H1 (cell line): Measurements from ENCODE around the gene RBM5. TPM values are rescaled to one million over a fixed set of nuclear protein-coding genes. Genes with fewer than 3 reads are reported as not detected.

Experiments
- CTCF ChIA-PET: fragments of 300-600 bp; sonication (Branson Sonifier 250); formaldehyde crosslinking; loops from one replicate; lab custom pipeline; 2021; ENCODE audit not compliant: partially characterized antibody; lab: Charles Lee
- POLR2A ChIA-PET: fragments of 300-600 bp; sonication (Branson Sonifier 250); formaldehyde crosslinking; loops from one replicate; lab custom pipeline; 2021; ENCODE audit warnings: inconsistent platforms; ENCODE audit not compliant: partially characterized antibody; lab: Charles Lee
- DNase-seq, 2 experiments: peaks; one replicate each; pipeline versions ENCODE4 v3.0.0 to v3.0.0-alpha.2; 2010 to 2022; ENCODE audit warnings: low spot score in 2 of 2, low read depth in 1 of 2, mixed read lengths in 1 of 2
- FAIRE-seq: peaks from 2 replicates; lab custom pipeline; 2011; peaks lifted over from hg19 to GRCh38; lab: Jason Lieb, UNC
- H2AFZ ChIP-seq: 2 replicates; pipeline ENCODE4 v1.8.1; 2012; ENCODE audit warnings: low read length, inconsistent platforms
- H2AK5ac ChIP-seq: 2 replicates; pipeline ENCODE4 v1.6.1; 2013; ENCODE audit warnings: low read depth, low read length
- H2BK120ac ChIP-seq: replicated peaks from 2 replicates; pipeline ENCODE3; 2013; ENCODE audit warnings: low read depth, low read length, inconsistent platforms
- H2BK12ac ChIP-seq: 2 replicates; pipeline ENCODE4 v1.6.1; 2013; ENCODE audit warnings: low read depth, low read length
- H2BK15ac ChIP-seq: 2 replicates; pipeline ENCODE4 v1.6.1; 2013; ENCODE audit warnings: low read length
- H2BK20ac ChIP-seq: 2 replicates; pipeline ENCODE4 v1.6.1; 2013; ENCODE audit warnings: low read length
- H2BK5ac ChIP-seq: 2 replicates; pipeline ENCODE4 v1.6.1; 2013; ENCODE audit warnings: low read depth, low read length
- H3K14ac ChIP-seq: 2 replicates; pipeline ENCODE4 v1.6.1; 2013; ENCODE audit warnings: inconsistent platforms; ENCODE audit not compliant: insufficient read length
- H3K18ac ChIP-seq: 2 replicates; pipeline ENCODE4 v1.6.1; 2013; ENCODE audit warnings: low read length; ENCODE audit errors: extremely low read depth
- H3K23ac ChIP-seq: 2 replicates; pipeline ENCODE4 v1.6.1; 2013; ENCODE audit warnings: inconsistent platforms; ENCODE audit not compliant: insufficient read length
- H3K23me2 ChIP-seq: 2 replicates; pipeline ENCODE4 v1.6.1; 2013; ENCODE audit warnings: low read depth, low read length
- H3K27ac ChIP-seq: 2 replicates; pipeline ENCODE4 v1.6.1; 2011; ENCODE audit warnings: low read depth, low read length, inconsistent platforms
- H3K27me3 ChIP-seq, 4 experiments: replicated peaks in 1 of 4; 1 replicate in 1 of 4; 2 replicates in 3 of 4; pipeline versions ENCODE4 v1.6.1 to v1.8.1; 2011 to 2013; ENCODE audit warnings: low read length in 3 of 4, mild to moderate bottlenecking in 3 of 4, inconsistent platforms in 2 of 4, mixed read lengths in 2 of 4, moderate library complexity in 1 of 4; ENCODE audit not compliant: control insufficient read depth in 3 of 4, insufficient read depth in 3 of 4; ENCODE audit errors: extremely low read depth in 1 of 4
- H3K36me3 ChIP-seq, 4 experiments: 2 replicates each; pipeline versions ENCODE4 v1.6.1 to v1.8.1; 2011 to 2013; ENCODE audit warnings: mild to moderate bottlenecking in 4 of 4, low read length in 3 of 4, moderate library complexity in 2 of 4, control low read depth in 1 of 4, inconsistent platforms in 1 of 4; ENCODE audit not compliant: insufficient read depth in 4 of 4, control insufficient read depth in 2 of 4
- H3K4ac ChIP-seq: replicated peaks from 2 replicates; pipeline ENCODE3; 2013; ENCODE audit warnings: low read length, low read depth, mixed read lengths, inconsistent platforms; ENCODE audit not compliant: insufficient read length
- H3K4me1 ChIP-seq, 4 experiments: replicated peaks in 1 of 4; 1 replicate in 1 of 4; 2 replicates in 3 of 4; pipeline versions ENCODE4 v1.6.1 to v1.8.1; 2011 to 2013; ENCODE audit warnings: low read length in 3 of 4, inconsistent platforms in 2 of 4, mixed read lengths in 1 of 4; ENCODE audit not compliant: insufficient read depth in 4 of 4, control insufficient read depth in 3 of 4
- H3K4me2 ChIP-seq, 2 experiments: 2 replicates each; pipeline versions ENCODE4 v1.6.1 to v1.8.1; 2011 to 2013; ENCODE audit warnings: low read depth in 2 of 2, low read length in 2 of 2, control low read depth in 1 of 2, inconsistent platforms in 1 of 2, mild to moderate bottlenecking in 1 of 2; ENCODE audit not compliant: insufficient read depth in 1 of 2
- H3K4me3 ChIP-seq, 4 experiments: fragments of 200-600, 300-600 bp in 1 of 4; sonication (generic), shearing (Covaris generic), sonication (Bioruptor Twin) in 1 of 4; 2 replicates each; pipeline versions ENCODE4 v1.5.1 to v1.8.1; 2011 to 2016; ENCODE audit warnings: low read length in 4 of 4, low read depth in 3 of 4, control low read depth in 2 of 4, inconsistent platforms in 2 of 4, mild to moderate bottlenecking in 2 of 4, mixed read lengths in 1 of 4, moderate library complexity in 1 of 4; ENCODE audit not compliant: insufficient read depth in 2 of 4; ENCODE audit errors: extremely low read depth in 1 of 4
- H3K56ac ChIP-seq: replicated peaks from 2 replicates; pipeline ENCODE3; 2013; ENCODE audit warnings: low read depth, mild to moderate bottlenecking, mixed read lengths, low read length, inconsistent platforms; ENCODE audit not compliant: insufficient read length
- H3K79me1 ChIP-seq: 2 replicates; pipeline ENCODE4 v1.6.1; 2013; ENCODE audit warnings: low read depth, low read length, control low read depth
- H3K79me2 ChIP-seq, 2 experiments: 2 replicates each; pipeline versions ENCODE4 v1.6.1 to v1.8.1; 2012 to 2013; ENCODE audit warnings: low read length in 2 of 2, mild to moderate bottlenecking in 2 of 2, inconsistent platforms in 1 of 2; ENCODE audit not compliant: insufficient read depth in 2 of 2, control insufficient read depth in 1 of 2
- H3K9ac ChIP-seq, 4 experiments: replicated peaks in 1 of 4; 1 replicate in 1 of 4; 2 replicates in 3 of 4; pipeline versions ENCODE4 v1.6.1 to v1.8.1; 2011 to 2013; ENCODE audit warnings: low read depth in 3 of 4, low read length in 3 of 4, control low read depth in 2 of 4, mild to moderate bottlenecking in 2 of 4, moderate library complexity in 2 of 4, inconsistent platforms in 1 of 4; ENCODE audit errors: extremely low read depth in 1 of 4
- H3K9me3 ChIP-seq, 2 experiments: 2 replicates each; pipeline versions ENCODE4 v1.6.1 to v1.8.1; 2012 to 2013; ENCODE audit warnings: mild to moderate bottlenecking in 2 of 2, moderate library complexity in 2 of 2, control low read depth in 1 of 2, inconsistent platforms in 1 of 2, low read depth in 1 of 2, low read length in 1 of 2, mixed read lengths in 1 of 2; ENCODE audit not compliant: insufficient read depth in 2 of 2
- H4K20me1 ChIP-seq, 2 experiments: replicated peaks in 1 of 2; 2 replicates each; pipeline versions ENCODE3 to v1.8.1; 2011 to 2013; ENCODE audit warnings: inconsistent platforms in 2 of 2, low read length in 2 of 2, mild to moderate bottlenecking in 1 of 2; ENCODE audit not compliant: insufficient read depth in 2 of 2, control insufficient read depth in 1 of 2
- H4K5ac ChIP-seq: 2 replicates; pipeline ENCODE4 v1.6.1; 2013; ENCODE audit warnings: low read length, low read depth, mixed read lengths, inconsistent platforms; ENCODE audit not compliant: insufficient read length
- H4K8ac ChIP-seq: 2 replicates; pipeline ENCODE4 v1.8.0; 2013; ENCODE audit warnings: mild to moderate bottlenecking, moderate library complexity, low read length, inconsistent platforms; ENCODE audit not compliant: insufficient read depth; ENCODE audit errors: extremely low read depth
- H4K91ac ChIP-seq: replicated peaks from 2 replicates; pipeline ENCODE3; 2013; ENCODE audit warnings: low read length, mixed read lengths, inconsistent platforms; ENCODE audit not compliant: insufficient read length
- BACH1 ChIP-seq: IDR thresholded peaks from 2 replicates; pipeline ENCODE4 v1.6.1; 2012; ENCODE audit warnings: low read length, improper control_type of control experiment
- POLR2A ChIP-seq, 2 experiments: IDR thresholded peaks; 1 replicate in 1 of 2; 2 replicates in 1 of 2; pipeline ENCODE4 v1.6.1; 2011; ENCODE audit warnings: low read depth in 2 of 2, low read length in 2 of 2, mild to moderate bottlenecking in 2 of 2; ENCODE audit errors: control extremely low read depth in 1 of 2
- RAD21 ChIP-seq, 2 experiments: IDR thresholded peaks in 1 of 2; conservative IDR thresholded peaks in 1 of 2; 2 replicates each; pipeline ENCODE4 v1.6.1; 2011; ENCODE audit warnings: low read depth in 2 of 2, low read length in 2 of 2, improper control_type of control experiment in 1 of 2, inconsistent platforms in 1 of 2, mild to moderate bottlenecking in 1 of 2, moderate library complexity in 1 of 2
- RBBP5 ChIP-seq: IDR thresholded peaks from 2 replicates; pipeline ENCODE4 v1.7.1; 2012; ENCODE audit warnings: low read depth, mild to moderate bottlenecking, inconsistent platforms, low read length, moderate library complexity, borderline replicate concordance
- SIRT6 ChIP-seq: IDR thresholded peaks from one replicate; pipeline ENCODE4 v1.7.1; 2012; ENCODE audit warnings: low read length, inconsistent platforms
- YY1 ChIP-seq: IDR thresholded peaks from 2 replicates; pipeline ENCODE4 v1.6.1; 2011; ENCODE audit warnings: low read depth, mild to moderate bottlenecking, low read length
- WGBS, 2 experiments: shearing (Covaris generic) in 1 of 2; methylation state at CpG; one replicate each; pipeline versions ENCODE4 v1.1.6 to v1.1.7; 2013 to 2015; ENCODE audit warnings: low lambda C conversion rate in 2 of 2, mixed read lengths in 2 of 2, inconsistent platforms in 1 of 2, low coverage in 1 of 2, missing lambda C conversion rate in 1 of 2; ENCODE audit not compliant: insufficient replicate concordance in 2 of 2, insufficient coverage in 1 of 2, insufficient read length in 1 of 2; ENCODE audit errors: extremely low coverage in 1 of 2, missing lambda C conversion rate in 1 of 2; 5-methylcytosine and 5-hydroxymethylcytosine counted together
- polyA plus RNA-seq, 7 experiments: library from polyadenylated mRNA; depleted of rRNA in 3 of 7; stranded (reverse) in 5 of 7; unstranded in 2 of 7; fragments of >200 nt in 5 of 7; fragments of 200-250 nt in 2 of 7; gene quantifications; 1 replicate in 5 of 7; 2 replicates in 1 of 7; 4 replicates in 1 of 7; pipeline versions ENCODE4 v1.2.1 to v1.2.3, GENCODE V29; 2011 to 2013; ENCODE audit warnings: missing spikeins in 2 of 7, mixed read lengths in 2 of 7
- total RNA-seq: library from RNA; stranded (reverse); fragmentation: NEBNext Ultra II Directional; extraction: Animal tissue kit (Norgen Biotek cat#: 25700); gene quantifications from 2 replicates; pipeline ENCODE4 v1.2.1, GENCODE V29; 2021

Gene RBM5
- total and polyA plus RNA-seq, 2 of the 8 experiments (the other 6 are each of a cell fraction or from before 2014, with no cell fraction given) = 82.7 to 144 TPM

DNA sequence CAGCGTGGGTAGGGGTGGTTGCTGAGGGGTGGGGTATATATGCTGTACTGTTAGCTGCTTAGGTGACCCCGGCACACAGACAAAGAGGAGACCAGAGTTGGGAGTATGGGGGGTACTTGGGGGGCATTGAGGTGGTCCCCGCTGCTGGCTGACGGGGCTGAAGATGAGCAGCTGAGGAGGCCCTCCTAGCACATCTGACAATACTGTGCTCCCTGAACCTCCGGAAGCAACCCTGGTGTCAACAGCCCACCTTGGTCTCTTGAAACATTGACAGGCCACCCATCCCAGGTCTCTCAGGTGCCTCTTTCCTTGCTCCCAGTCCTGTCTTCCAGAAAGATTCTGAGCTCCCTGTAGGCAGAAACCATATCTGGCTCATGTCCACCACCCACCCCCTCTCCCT, 47.2 kb downstream of the RBM5 start:
- FAIRE-seq = no peak
- H3K4me2 ChIP-seq = no peak overlapping the region
- no peak overlapping the region for H3K4me3 ChIP-seq
- ChIA-PET POLR2A (interaction anchor here (1.1 to 10.6 kb wide), 6 partner anchors 12 to 37 kb away, joined by 4 to 133 read pairs (median 8); no protein-coding TSS in a partner anchor), CTCF (interaction anchor here (0.8 to 7.1 kb wide), 14 partner anchors 9 to 139 kb away, joined by 3 to 68 read pairs (median 4); partner anchors contain the start of gene GNAT1)
- 85% methylated on average over 5 of the region's 5 CpGs; no CpG with 5 or more reads in 1 of the 2 experiments for WGBS, 2 experiments
- H3K36me3 ChIP-seq = no peaks in the 10 kb centered on the region
- no peak for DNase-seq
- no peaks in the 10 kb centered on the region for H3K79me2 ChIP-seq
- H4K91ac ChIP-seq = no peak overlapping the region
- no peaks in the 10 kb centered on the region; the same call in 1 of the 2 replicates for H3K23me2 ChIP-seq
- no peak overlapping the region for H3K4ac ChIP-seq
- TF ChIP-seq BACH1 (no peak), YY1 (no peak), RAD21 (IDR thresholded peaks at IDR 0.05 in 1 of 2, conservative IDR thresholded peaks at IDR 0.05 in 1 of 2; ENCODE audit: low read depth in 2 of 2, low read length in 2 of 2) (no peak), RBBP5 (no peak), SIRT6 (no peak), POLR2A (IDR thresholded peaks at IDR 0.05; ENCODE audit: control extremely low read depth in 1 of 2, low read depth in 2 of 2, low read length in 2 of 2) (no peak)
- 0 out of 2 replicates have a peak overlapping the region, but pooled peaks have one; percentile 40 for H2BK15ac ChIP-seq
- no peak overlapping the region for H3K27ac ChIP-seq
- peaks cover 4 to 35% (median 28%) of the 10 kb centered on the region in 4 experiments for H3K4me1 ChIP-seq
- H3K56ac ChIP-seq = no peak overlapping the region
- H4K20me1 ChIP-seq = no peaks in the 10 kb centered on the region
- no peak overlapping the region for H2BK5ac ChIP-seq
- H3K79me1 ChIP-seq = no peaks in the 10 kb centered on the region
- H3K9me3 ChIP-seq = no peaks in the 10 kb centered on the region
- no peak overlapping the region for H3K23ac ChIP-seq
- no peak overlapping the region for H4K8ac ChIP-seq
- H2BK12ac ChIP-seq = 0 out of 2 replicates have a peak overlapping the region, but pooled peaks have one; percentile 39
- H4K5ac ChIP-seq = no peak overlapping the region
- no peak overlapping the region for H3K9ac ChIP-seq
- H3K27me3 ChIP-seq = no peaks in the 10 kb centered on the region; a peak in 1 of 7 replicates
- no peak overlapping the region for H2AFZ ChIP-seq
- H2AK5ac ChIP-seq = no peak overlapping the region
- no peak overlapping the region for H2BK120ac ChIP-seq
- H3K18ac ChIP-seq = no peak overlapping the region
- no peak overlapping the region for H3K14ac ChIP-seq
- H2BK20ac ChIP-seq = no peak overlapping the region
